H9 (cell line): ENCODE data around the gene MFSD11. TPM values are rescaled to one million over a fixed set of nuclear protein-coding genes. Genes with fewer than 3 reads are reported as not detected.
"Not testable (repeated sequence)": the region's sequence is repeated elsewhere in the genome, so short reads cannot be mapped to it uniquely, and the experiment has no call there.

Source experiments
- DNase-seq: peaks from one replicate; pipeline ENCODE4 v3.0.0-alpha.2; 2017
- H2AFZ ChIP-seq: one replicate; pipeline ENCODE4 v1.6.1; 2013; ENCODE audit warnings: mild to moderate bottlenecking, low read length, control low read depth, moderate library complexity
- H2AK5ac ChIP-seq: 2 replicates; pipeline ENCODE4 v1.6.1; 2013; ENCODE audit warnings: low read length, control low read depth, mixed read lengths; ENCODE audit not compliant: insufficient read length
- H2BK120ac ChIP-seq: one replicate; pipeline ENCODE4 v1.6.1; 2013; ENCODE audit warnings: low read depth, mild to moderate bottlenecking, low read length, control low read depth, inconsistent platforms; ENCODE audit not compliant: poor library complexity, severe bottlenecking
- H2BK12ac ChIP-seq: 2 replicates; pipeline ENCODE4 v1.6.1; 2013; ENCODE audit warnings: low read length, control low read depth, mixed read lengths, low read depth; ENCODE audit not compliant: insufficient read length
- H2BK15ac ChIP-seq: 2 replicates; pipeline ENCODE4 v1.6.1; 2013; ENCODE audit warnings: low read depth, low read length, control low read depth
- H2BK20ac ChIP-seq: one replicate; pipeline ENCODE4 v1.6.1; 2013; ENCODE audit warnings: low read depth, mild to moderate bottlenecking, low read length, control low read depth, inconsistent platforms; ENCODE audit not compliant: poor library complexity, severe bottlenecking
- H2BK5ac ChIP-seq: 2 replicates; pipeline ENCODE4 v1.6.1; 2013; ENCODE audit warnings: low read length, control low read depth, mixed read lengths; ENCODE audit not compliant: insufficient read length
- H3K14ac ChIP-seq: 2 replicates; pipeline ENCODE4 v1.6.1; 2013; ENCODE audit warnings: low read length, control low read depth; ENCODE audit not compliant: insufficient read depth
- H3K18ac ChIP-seq: 2 replicates; pipeline ENCODE4 v1.6.1; 2013; ENCODE audit warnings: low read depth, mild to moderate bottlenecking, mixed read lengths, low read length, control low read depth; ENCODE audit not compliant: insufficient read length
- H3K23ac ChIP-seq: 2 replicates; pipeline ENCODE4 v1.6.1; 2013; ENCODE audit warnings: low read length, control low read depth, mixed read lengths, low read depth; ENCODE audit not compliant: insufficient read length
- H3K23me2 ChIP-seq: 2 replicates; pipeline ENCODE4 v1.6.1; 2013; ENCODE audit warnings: low read depth, mild to moderate bottlenecking, mixed read lengths, low read length, control low read depth; ENCODE audit not compliant: insufficient read length, poor library complexity, severe bottlenecking
- H3K27ac ChIP-seq: 2 replicates; pipeline ENCODE4 v1.5.1; 2013; ENCODE audit warnings: low read length, control low read depth, mixed read lengths, low read depth; ENCODE audit not compliant: insufficient read length
- H3K27me3 ChIP-seq: 2 replicates; pipeline ENCODE4 v1.6.1; 2013; ENCODE audit warnings: low read length, control low read depth, inconsistent platforms; ENCODE audit not compliant: insufficient read depth
- H3K4ac ChIP-seq: 2 replicates; pipeline ENCODE4 v1.6.1; 2013; ENCODE audit warnings: low read depth, mild to moderate bottlenecking, control low read depth, inconsistent platforms, low read length, moderate library complexity
- H3K4me1 ChIP-seq: 2 replicates; pipeline ENCODE4 v1.6.1; 2013; ENCODE audit warnings: low read length, control low read depth, inconsistent platforms; ENCODE audit not compliant: insufficient read depth
- H3K4me2 ChIP-seq: 2 replicates; pipeline ENCODE4 v1.6.1; 2013; ENCODE audit warnings: low read length, control low read depth, mixed read lengths; ENCODE audit not compliant: insufficient read length, insufficient read depth
- H3K56ac ChIP-seq: 2 replicates; pipeline ENCODE4 v1.6.1; 2013; ENCODE audit warnings: low read depth, mild to moderate bottlenecking, mixed read lengths, low read length, control low read depth; ENCODE audit not compliant: insufficient read length
- H3K79me1 ChIP-seq: 2 replicates; pipeline ENCODE4 v1.6.1; 2013; ENCODE audit warnings: low read depth, mild to moderate bottlenecking, moderate library complexity, low read length, control low read depth, inconsistent platforms; ENCODE audit not compliant: insufficient read depth, poor library complexity, severe bottlenecking
- H3K79me2 ChIP-seq: 2 replicates; pipeline ENCODE4 v1.6.1; 2013; ENCODE audit warnings: low read length, control low read depth, inconsistent platforms; ENCODE audit not compliant: insufficient read depth
- H3K9ac ChIP-seq: 2 replicates; pipeline ENCODE4 v1.6.1; 2013; ENCODE audit warnings: low read length, control low read depth, mixed read lengths; ENCODE audit not compliant: insufficient read length; ENCODE audit errors: extremely low read depth
- H3K9me3 ChIP-seq: one replicate; pipeline ENCODE4 v1.6.1; 2013; ENCODE audit warnings: low read depth, low read length, inconsistent platforms; ENCODE audit not compliant: control insufficient read depth
- H3T11ph ChIP-seq: one replicate; pipeline ENCODE4 v1.6.1; 2013; ENCODE audit warnings: mild to moderate bottlenecking, low read length, control low read depth, inconsistent platforms
- H4K20me1 ChIP-seq: one replicate; pipeline ENCODE4 v1.6.1; 2013; ENCODE audit not compliant: control insufficient read depth, insufficient read length, insufficient read depth
- H4K5ac ChIP-seq: 2 replicates; pipeline ENCODE4 v1.6.1; 2013; ENCODE audit warnings: low read depth, mild to moderate bottlenecking, mixed read lengths, low read length, control low read depth; ENCODE audit not compliant: insufficient read length
- H4K8ac ChIP-seq: replicated peaks from 2 replicates; pipeline ENCODE4 v1.6.1; 2013; ENCODE audit warnings: low read length, control low read depth, mixed read lengths, low read depth; ENCODE audit not compliant: insufficient read length
- H4K91ac ChIP-seq: 2 replicates; pipeline ENCODE4 v1.6.1; 2013; ENCODE audit warnings: low read depth, mild to moderate bottlenecking, moderate library complexity, mixed read lengths, low read length, control low read depth; ENCODE audit not compliant: insufficient read length
- H3K27ac Mint-ChIP-seq, 3 experiments: 2 replicates in 2 of 3; 3 replicates in 1 of 3; pipeline ENCODE4 v1.8.0; 2020 to 2021; ENCODE audit warnings: mixed read lengths in 3 of 3, mild to moderate bottlenecking in 1 of 3, moderate library complexity in 1 of 3
- H3K27me3 Mint-ChIP-seq: 2 replicates; pipeline ENCODE4 v1.8.0; 2021; ENCODE audit warnings: low read depth, mild to moderate bottlenecking, moderate library complexity, mixed read lengths
- H3K36me3 Mint-ChIP-seq, 3 experiments: 2 replicates in 2 of 3; 3 replicates in 1 of 3; pipeline ENCODE4 v1.8.0; 2020 to 2021; ENCODE audit warnings: low read depth in 3 of 3, mixed read lengths in 3 of 3; ENCODE audit not compliant: insufficient read depth in 1 of 3
- H3K4me1 Mint-ChIP-seq, 2 experiments: 2 replicates each; pipeline ENCODE4 v1.8.0; 2020; ENCODE audit warnings: mixed read lengths in 2 of 2
- H3K4me3 Mint-ChIP-seq, 2 experiments: 2 replicates in 1 of 2; 3 replicates in 1 of 2; pipeline ENCODE4 v1.8.0; 2020 to 2021; ENCODE audit warnings: mild to moderate bottlenecking in 2 of 2, mixed read lengths in 2 of 2, moderate library complexity in 1 of 2
- H3K9me3 Mint-ChIP-seq, 2 experiments: 2 replicates in 1 of 2; 3 replicates in 1 of 2; pipeline ENCODE4 v1.8.0; 2020; ENCODE audit warnings: mild to moderate bottlenecking in 2 of 2, mixed read lengths in 2 of 2, moderate library complexity in 1 of 2
- CTCF ChIP-seq: fragments of 200-600 bp; sonication (generic); conservative IDR thresholded peaks from 3 replicates; pipeline ENCODE4 v1.8.0; 2021; ENCODE audit warnings: antibody characterized with exemption, mild to moderate bottlenecking
- WGBS: extraction: QIAGEN DNeasy Blood & Tissue Kit; methylation state at CpG from one replicate; pipeline ENCODE4 v1.1.7; 2013; ENCODE audit warnings: missing lambda C conversion rate, low lambda C conversion rate, mixed read lengths; ENCODE audit not compliant: insufficient read length; ENCODE audit errors: extremely low coverage; 5-methylcytosine and 5-hydroxymethylcytosine counted together
- total RNA-seq: library from RNA; stranded (reverse); gene quantifications from 2 replicates; pipeline ENCODE4 v1.2.1, GENCODE V29; 2021

Gene MFSD11
- total RNA-seq, 1 experiment from 2014 or later, result 19.9 TPM

- H3K23me2 ChIP-seq, result peaks cover 4% of the 10 kb centered on the region
- no peak within 1 kb of the TSS for H3K4ac ChIP-seq
- H3K4me1 ChIP-seq, result peaks cover 3% of the 10 kb centered on the region; the same call in 1 of the 2 replicates
- no peaks in the 10 kb centered on the region; the same call in 1 of the 2 replicates for H3K27me3 ChIP-seq
- H2BK12ac ChIP-seq, result no peak within 1 kb of the TSS
- no peak within 1 kb of the TSS for H2BK120ac ChIP-seq
- H3K9ac ChIP-seq, result no peak within 1 kb of the TSS
- peak within 1 kb of the TSS; percentile 65 to 82 for H3K4me3 Mint-ChIP-seq
- H4K5ac ChIP-seq, result no peak within 1 kb of the TSS
- no peaks in the 10 kb centered on the region for H3K9me3 Mint-ChIP-seq
- peak within 1 kb of the TSS; percentile 46 for H2AFZ ChIP-seq
- no peak within 1 kb of the TSS for H2BK5ac ChIP-seq
- peaks cover 0 to 11% (median 10%) of the 10 kb centered on the region in 3 experiments; a peak in 4 of 7 replicates for H3K36me3 Mint-ChIP-seq
- no peaks in the 10 kb centered on the region for H4K20me1 ChIP-seq
- no peak within 1 kb of the TSS for H3K56ac ChIP-seq
- TF ChIP-seq CTCF, result no peak
- H3K18ac ChIP-seq, result no peak within 1 kb of the TSS
- H3K27me3 Mint-ChIP-seq, result peaks cover 18% of the 10 kb centered on the region
- no peaks in the 10 kb centered on the region for H3K79me1 ChIP-seq
- no peaks in the 10 kb centered on the region for H3K79me2 ChIP-seq
- H2AK5ac ChIP-seq, result no peak within 1 kb of the TSS
- H3T11ph ChIP-seq, result no peak within 1 kb of the TSS
- peak within 1 kb of the TSS; percentile 52 for H3K4me2 ChIP-seq
- no peak within 1 kb of the TSS for H3K27ac ChIP-seq
- no peak within 1 kb of the TSS for H4K91ac ChIP-seq
- H3K27ac Mint-ChIP-seq, result peak within 1 kb of the TSS in 1 of 3 experiments; percentile 45; a peak in 3 of 7 replicates
- DNase-seq, result peak; percentile 86
- no peak within 1 kb of the TSS for H3K23ac ChIP-seq
- no peak within 1 kb of the TSS for H2BK20ac ChIP-seq
- whole genome bisulfite sequencing, result no CpG with 5 or more reads among the region's 56 CpGs
- no peak within 1 kb of the TSS; the same call in 1 of the 2 replicates for H3K14ac ChIP-seq
- H3K4me1 Mint-ChIP-seq, result peaks cover 33 to 36% of the 10 kb centered on the region in 2 experiments
- H4K8ac ChIP-seq, result no peak within 1 kb of the TSS
- H3K9me3 ChIP-seq, result no peaks in the 10 kb centered on the region
- H2BK15ac ChIP-seq, result no peak within 1 kb of the TSS
Observed at GRCh38 chr17:76710863-76711611, 26.9 kb upstream of the MFSD11 start, which contains the start of gene MXRA7. Gene MXRA7 (minus strand): TSS chr17:76710965. CDS start chr17:76710946, 19 bp downstream.

GRCh38 chr17:76712321-76712720, 25.6 kb upstream of the MFSD11 start:
- H3K4ac ChIP-seq, H4K5ac ChIP-seq, DNase-seq, H4K91ac ChIP-seq, H2BK15ac ChIP-seq, H3K79me2 ChIP-seq, H3K4me3 Mint-ChIP-seq, H3K18ac ChIP-seq, H2BK12ac ChIP-seq, H3K56ac ChIP-seq, H3K27ac ChIP-seq, H3T11ph ChIP-seq, H3K27ac Mint-ChIP-seq, H3K4me1 ChIP-seq, H4K20me1 ChIP-seq, H2AFZ ChIP-seq, H3K23ac ChIP-seq, H3K14ac ChIP-seq, H3K4me2 ChIP-seq, H4K8ac ChIP-seq, H2BK5ac ChIP-seq, H3K9ac ChIP-seq, H2BK20ac ChIP-seq, H3K9me3 Mint-ChIP-seq, H3K27me3 ChIP-seq, H3K79me1 ChIP-seq, H2BK120ac ChIP-seq, H3K23me2 ChIP-seq, H3K9me3 ChIP-seq, H2AK5ac ChIP-seq: not testable (repeated sequence)
- peaks cover 33 to 36% of the 10 kb centered on the region in 2 experiments for H3K4me1 Mint-ChIP-seq
- peaks cover 18% of the 10 kb centered on the region for H3K27me3 Mint-ChIP-seq
- H3K36me3 Mint-ChIP-seq, result peaks cover 0 to 23% (median 22%) of the 10 kb centered on the region in 3 experiments; a peak in 4 of 7 replicates
- WGBS, result no CpG with 5 or more reads among the region's 7 CpGs
